ENCODE results near the gene KCNG4. TPM values are rescaled to one million over a fixed set of nuclear protein-coding genes. Genes with fewer than 3 reads are reported as not detected.

Gene KCNG4
- total RNA-seq: not detected in 2 replicates

GRCh38 chr16:84239909-84240308 lies at the start of gene KCNG4:
KCNG4 (minus strand) TSS chr16:84240012; CDS start chr16:84237485, 2,527 bp downstream.

GRCh38 chr16:84190731-84191388 lies 49.0 kb downstream of the KCNG4 start, which contains the start of gene ADAD2:
ADAD2 (plus strand) TSS chr16:84191157; CDS start chr16:84191231, 74 bp downstream.

GRCh38 chr16:84186685-84187437 lies 53.0 kb downstream of the KCNG4 start, which contains the start of gene TAF1C:
TAF1C (minus strand) TSS chr16:84187057; CDS start chr16:84184988, 2,069 bp downstream.

Other genes starting within 250 kb of the KCNG4 start
- gene SLC38A8, start 197.2 kb downstream of the KCNG4 start, total RNA-seq: not detected in 2 replicates
- 92.8 and 100 TPM in 2 replicates for gene MBTPS1, start 123.1 kb downstream of the KCNG4 start, total RNA-seq
- 14.1 and 17.5 TPM in 2 replicates for gene HSDL1, start 94.8 kb downstream of the KCNG4 start, total RNA-seq
- 0.15 TPM in 1 of 2 replicates, not detected in the other for gene DNAAF1, start 94.7 kb downstream of the KCNG4 start, total RNA-seq
- gene TAF1C, start 53.0 kb downstream of the KCNG4 start, total RNA-seq: 30.0 and 32.4 TPM in 2 replicates
- not detected in 2 replicates for gene ADAD2, start 48.9 kb downstream of the KCNG4 start, total RNA-seq
- gene WFDC1, start 54.9 kb upstream of the KCNG4 start, total RNA-seq: not detected in 2 replicates
- gene ATP2C2, start 128.5 kb upstream of the KCNG4 start, total RNA-seq: not detected in 2 replicates

Data from mammary microvascular endothelial cell (primary cell).